ENCODE data around the gene TMEM184A. TPM values are rescaled to one million over a fixed set of nuclear protein-coding genes. Genes with fewer than 3 reads are reported as not detected.
A peak's percentile ranks its signal among the peaks of the same experiment; 100 is the strongest.

The TMEM184A gene
- total and polyA plus RNA-seq, 4 experiments from 2014 or later: not detected

DNA sequence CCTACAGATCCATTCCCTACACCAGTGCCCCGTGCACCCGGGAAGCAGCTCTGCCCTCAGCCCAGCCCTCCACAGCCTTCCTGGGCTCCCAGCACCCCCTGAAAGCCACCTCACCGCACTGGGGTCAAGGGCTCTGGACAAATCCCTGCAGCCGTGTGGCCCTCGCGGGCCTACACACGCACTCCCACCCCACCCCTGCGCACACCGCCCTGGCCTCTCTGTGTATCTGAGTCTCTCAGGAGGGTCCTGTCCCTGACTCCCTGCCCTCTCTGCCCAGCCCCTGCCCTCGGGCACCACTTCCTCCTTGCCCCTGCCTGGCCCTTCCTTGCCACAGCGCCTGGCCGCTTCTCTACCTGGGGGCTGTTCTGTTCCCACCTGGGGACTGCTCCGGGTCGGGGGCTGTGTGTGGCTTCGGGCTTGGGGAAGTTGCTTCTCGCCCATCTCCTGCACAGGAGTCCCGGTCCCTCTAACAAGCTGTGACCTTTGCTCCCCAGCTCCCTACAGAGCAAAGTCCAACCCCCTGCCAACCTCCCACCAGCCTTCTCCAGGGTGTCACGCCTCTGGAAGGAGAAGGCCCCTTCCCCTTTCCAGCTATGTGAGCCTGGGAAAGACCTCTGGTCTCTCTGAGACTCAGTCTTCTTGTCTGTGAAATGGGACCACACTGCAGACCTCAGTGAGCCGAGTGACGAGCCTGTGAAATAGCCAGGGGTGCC is 1.5 kb downstream of the TMEM184A start:
- Mint-ChIP-seq H3K27ac (no peak overlapping the region), H3K9me3 (no peaks in the 10 kb centered on the region), H3K36me3 (no peaks in the 10 kb centered on the region), H3K4me1 (peaks cover 0 to 3% (median under 1%) of the 10 kb centered on the region in 4 donors), H3K27me3 (peaks cover 0 to 1% of the 10 kb centered on the region in 2 donors), H3K4me3 (no peak overlapping the region)
- DNase-seq: no peak
- H3K27me3 ChIP-seq (ENCODE audit: insufficient read depth, low read length): no peaks in the 10 kb centered on the region
- H3K9me3 ChIP-seq (ENCODE audit: control insufficient read depth in 1 of 2, low read length in 2 of 2): no peaks in the 10 kb centered on the region
- H3K36me3 ChIP-seq (ENCODE audit: insufficient read depth, low read length): no peaks in the 10 kb centered on the region
- H3K4me3 ChIP-seq (ENCODE audit: low read length in 2 of 2): no peak overlapping the region
- intact Hi-C loops (cut with micrococcal nuclease): no loop called here
- H3K4me1 ChIP-seq (ENCODE audit: insufficient read depth, low read length): no peaks in the 10 kb centered on the region
- H3K27ac ChIP-seq (ENCODE audit: low read depth, low read length): no peak overlapping the region
- ChIA-PET POLR2A (ENCODE audit: partially characterized antibody) (interaction anchor here (0.6 to 0.9 kb wide), 4 partner anchors 9 to 22 kb away, joined by 3 to 6 read pairs (median 3); no protein-coding TSS in a partner anchor), CTCF (ENCODE audit: partially characterized antibody) (interaction anchor here (0.9 kb wide), 1 partner anchor 14 kb away, joined by 3 read pairs; no protein-coding TSS in a partner anchor)

DNA sequence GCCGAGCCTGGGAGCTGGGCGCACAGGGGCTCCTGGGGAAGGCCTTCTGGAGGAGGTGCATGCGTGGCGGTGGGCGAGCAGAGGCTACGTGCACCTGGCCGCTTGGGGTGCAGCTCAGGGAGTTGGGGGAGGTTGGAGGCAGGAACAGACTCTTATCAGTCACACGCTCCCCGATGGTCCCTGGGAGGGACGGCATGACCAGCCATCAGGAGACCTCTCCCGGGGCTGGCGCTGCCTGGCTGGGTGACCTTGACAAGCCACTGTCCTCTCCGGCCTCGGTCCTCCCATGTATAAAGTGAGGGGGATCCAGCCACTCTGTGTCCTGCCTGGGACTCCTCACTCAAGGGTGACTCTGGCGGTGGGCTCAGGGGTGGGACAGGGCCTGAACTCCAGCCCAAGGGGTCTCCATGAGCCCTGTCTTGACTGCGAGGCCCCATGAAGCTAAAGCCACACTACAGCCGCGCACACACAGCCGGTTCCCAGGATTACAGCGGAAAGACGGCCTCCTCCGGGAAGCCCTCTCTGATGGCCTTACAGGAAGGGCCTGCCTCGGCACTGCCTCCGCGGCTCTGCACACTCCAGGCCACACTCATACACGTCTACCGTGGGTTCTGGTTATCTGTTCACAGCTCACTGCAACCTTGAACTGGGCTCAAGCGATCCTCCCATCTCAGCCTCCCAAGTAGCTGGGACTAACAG is 2.3 kb downstream of the TMEM184A start:
- CTCF ChIA-PET (ENCODE audit: partially characterized antibody): no interaction called here
- Mint-ChIP-seq H3K27me3 (peaks cover 0 to 1% of the 10 kb centered on the region in 2 donors), H3K27ac (peak overlapping the region in 2 of 7 donors; percentile 16 to 30), H3K36me3 (no peaks in the 10 kb centered on the region), H3K9me3 (peaks cover 0 to 2% (median 0%) of the 10 kb centered on the region in 8 donors), H3K4me3 (no peak overlapping the region), H3K4me1 (peaks cover 3 to 5% (median 4%) of the 10 kb centered on the region in 4 donors)
- no peak for DNase-seq
- no peaks in the 10 kb centered on the region for H3K9me3 ChIP-seq (ENCODE audit: control insufficient read depth in 1 of 2, low read length in 2 of 2)
- H3K36me3 ChIP-seq (ENCODE audit: insufficient read depth, low read length): no peaks in the 10 kb centered on the region
- H3K4me1 ChIP-seq (ENCODE audit: insufficient read depth, low read length): no peaks in the 10 kb centered on the region
- POLR2A ChIA-PET (ENCODE audit: partially characterized antibody): interaction anchor here (0.6 to 0.9 kb wide), 2 partner anchors 8 to 21 kb away, joined by 3 to 6 read pairs; no protein-coding TSS in a partner anchor
- H3K27me3 ChIP-seq (ENCODE audit: insufficient read depth, low read length): no peaks in the 10 kb centered on the region
- intact Hi-C loops (cut with micrococcal nuclease): no loop called here
- H3K4me3 ChIP-seq (ENCODE audit: low read length in 2 of 2): no peak overlapping the region
- no peak overlapping the region for H3K27ac ChIP-seq (ENCODE audit: low read depth, low read length)

DNA sequence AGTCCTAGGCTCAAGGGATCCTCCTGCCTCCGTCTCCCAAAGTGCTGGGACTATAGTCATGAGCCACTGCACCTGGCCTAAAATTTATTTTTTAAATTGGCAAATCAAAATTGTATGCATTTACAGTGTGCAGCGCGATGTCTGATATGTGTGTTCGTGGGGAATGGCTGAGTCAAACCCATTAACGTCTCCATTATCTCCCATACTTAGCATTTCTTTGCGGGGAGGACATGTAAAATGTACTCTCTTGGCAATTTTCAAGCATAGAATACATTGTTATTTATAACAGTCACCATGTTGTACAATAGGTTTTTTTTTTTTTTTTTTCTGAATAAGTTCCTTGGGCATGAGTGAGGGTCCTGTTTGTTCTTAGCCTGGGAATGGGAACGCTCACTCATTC is 3.8 kb downstream of the TMEM184A start:
- no peak overlapping the region for H3K4me3 Mint-ChIP-seq
- no peak overlapping the region for H3K27ac ChIP-seq (ENCODE audit: low read depth, low read length)
- H3K4me1 Mint-ChIP-seq: peaks cover 4 to 8% (median 5%) of the 10 kb centered on the region in 4 donors
- no peaks in the 10 kb centered on the region for H3K4me1 ChIP-seq (ENCODE audit: insufficient read depth, low read length)
- no peaks in the 10 kb centered on the region for H3K9me3 ChIP-seq (ENCODE audit: control insufficient read depth in 1 of 2, low read length in 2 of 2)
- H3K9me3 Mint-ChIP-seq: peaks cover 0 to 3% (median 0%) of the 10 kb centered on the region in 8 donors
- POLR2A ChIA-PET (ENCODE audit: partially characterized antibody): no interaction called here
- H3K27me3 ChIP-seq (ENCODE audit: insufficient read depth, low read length): no peaks in the 10 kb centered on the region
- H3K4me3 ChIP-seq (ENCODE audit: low read length in 2 of 2): no peak overlapping the region
- intact Hi-C loops (cut with micrococcal nuclease): no loop called here
- CTCF ChIA-PET (ENCODE audit: partially characterized antibody): no interaction called here
- H3K27me3 Mint-ChIP-seq: no peaks in the 10 kb centered on the region
- H3K36me3 ChIP-seq (ENCODE audit: insufficient read depth, low read length): no peaks in the 10 kb centered on the region
- H3K36me3 Mint-ChIP-seq: no peaks in the 10 kb centered on the region
- DNase-seq: no peak
- no peak overlapping the region for H3K27ac Mint-ChIP-seq

DNA sequence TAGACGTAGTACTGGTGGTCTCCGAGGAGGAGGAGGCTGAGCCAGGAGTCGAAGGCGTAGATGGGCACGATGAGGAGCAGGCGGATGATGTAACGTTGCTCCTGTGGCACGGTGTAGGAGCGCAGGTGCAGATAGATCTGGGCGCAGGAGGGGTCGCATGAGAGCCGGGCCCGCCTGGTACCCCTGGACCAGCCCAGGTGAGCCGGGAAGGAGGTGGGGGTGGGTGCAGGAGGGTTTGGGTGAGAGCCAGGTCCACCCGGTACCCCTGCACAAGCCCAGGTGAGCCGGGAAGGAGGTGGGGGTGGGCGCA is 5.2 kb downstream of the TMEM184A start:
- H3K9me3 ChIP-seq (ENCODE audit: control insufficient read depth in 1 of 2, low read length in 2 of 2): no peaks in the 10 kb centered on the region
- Mint-ChIP-seq H3K27me3 (no peaks in the 10 kb centered on the region), H3K4me3 (no peak overlapping the region), H3K9me3 (peaks cover 0 to 3% (median 0%) of the 10 kb centered on the region in 8 donors), H3K27ac (no peak overlapping the region), H3K4me1 (peaks cover 2 to 8% (median 4%) of the 10 kb centered on the region in 4 donors), H3K36me3 (no peaks in the 10 kb centered on the region)
- no peak overlapping the region for H3K27ac ChIP-seq (ENCODE audit: low read depth, low read length)
- no peaks in the 10 kb centered on the region for H3K4me1 ChIP-seq (ENCODE audit: insufficient read depth, low read length)
- intact Hi-C loops (cut with micrococcal nuclease): no loop called here
- no peak for DNase-seq
- H3K36me3 ChIP-seq (ENCODE audit: insufficient read depth, low read length): no peaks in the 10 kb centered on the region
- no peaks in the 10 kb centered on the region for H3K27me3 ChIP-seq (ENCODE audit: insufficient read depth, low read length)
- H3K4me3 ChIP-seq (ENCODE audit: low read length in 2 of 2): no peak overlapping the region
- POLR2A ChIA-PET (ENCODE audit: partially characterized antibody): no interaction called here
- CTCF ChIA-PET (ENCODE audit: partially characterized antibody): no interaction called here

DNA sequence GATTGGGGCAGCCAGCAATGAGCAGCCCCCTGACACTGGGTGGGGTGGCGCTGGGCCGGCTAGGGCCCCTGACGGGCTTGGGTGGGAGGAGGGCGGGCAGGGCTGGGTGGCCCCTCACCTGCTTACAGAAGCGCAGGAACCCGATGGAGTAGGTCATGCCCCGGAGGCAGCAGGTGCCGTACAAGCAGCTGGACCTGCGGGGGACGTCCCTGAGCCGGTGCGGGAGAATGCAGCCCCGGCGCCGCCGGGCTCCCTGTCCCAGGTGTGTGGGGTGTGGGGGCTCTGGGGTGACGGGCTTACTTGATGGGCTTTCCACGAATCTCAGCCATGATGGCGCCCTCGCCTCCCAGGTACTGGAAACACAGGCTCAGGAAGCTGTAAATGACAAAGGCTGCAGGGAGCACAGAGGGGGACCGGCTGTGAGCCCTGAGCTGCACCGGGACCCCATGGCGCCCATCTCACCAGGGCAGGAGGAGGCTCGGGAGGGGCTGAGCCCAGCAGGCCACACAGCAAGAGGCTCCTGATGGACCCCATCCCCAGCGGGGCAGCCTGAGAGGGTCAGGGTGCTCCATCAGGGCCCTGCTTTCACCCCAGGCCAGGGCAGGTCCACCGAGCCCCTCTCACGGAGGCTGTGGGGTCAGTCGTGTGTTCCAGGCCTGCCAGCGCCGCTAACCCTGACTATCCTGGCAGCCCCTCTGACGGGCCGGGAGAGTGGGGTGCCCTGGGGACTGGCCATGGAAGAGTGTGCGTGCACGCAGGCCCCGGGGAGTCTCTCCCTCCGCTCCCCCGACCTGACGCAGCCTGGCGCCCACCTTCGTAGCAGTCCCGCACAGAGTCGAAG is 5.8 kb downstream of the TMEM184A start:
- H3K36me3 Mint-ChIP-seq: no peaks in the 10 kb centered on the region
- POLR2A ChIA-PET (ENCODE audit: partially characterized antibody): no interaction called here
- Histone ChIP-seq H3K27me3 (ENCODE audit: insufficient read depth, low read length) (no peaks in the 10 kb centered on the region), H3K4me3 (ENCODE audit: low read length in 2 of 2) (no peak overlapping the region), H3K36me3 (ENCODE audit: insufficient read depth, low read length) (no peaks in the 10 kb centered on the region), H3K27ac (ENCODE audit: low read depth, low read length) (no peak overlapping the region), H3K4me1 (ENCODE audit: insufficient read depth, low read length) (no peaks in the 10 kb centered on the region), H3K9me3 (ENCODE audit: control insufficient read depth in 1 of 2, low read length in 2 of 2) (no peaks in the 10 kb centered on the region)
- peak in 1 of 5 donors; percentile 18 for DNase-seq
- H3K4me3 Mint-ChIP-seq: no peak overlapping the region
- H3K4me1 Mint-ChIP-seq: peaks cover 2 to 8% (median 4%) of the 10 kb centered on the region in 4 donors
- no peak overlapping the region for H3K27ac Mint-ChIP-seq
- CTCF ChIA-PET (ENCODE audit: partially characterized antibody): no interaction called here
- no peaks in the 10 kb centered on the region for H3K27me3 Mint-ChIP-seq
- intact Hi-C loops (cut with micrococcal nuclease): no loop called here
- peaks cover 0 to 3% (median 0%) of the 10 kb centered on the region in 8 donors for H3K9me3 Mint-ChIP-seq

DNA sequence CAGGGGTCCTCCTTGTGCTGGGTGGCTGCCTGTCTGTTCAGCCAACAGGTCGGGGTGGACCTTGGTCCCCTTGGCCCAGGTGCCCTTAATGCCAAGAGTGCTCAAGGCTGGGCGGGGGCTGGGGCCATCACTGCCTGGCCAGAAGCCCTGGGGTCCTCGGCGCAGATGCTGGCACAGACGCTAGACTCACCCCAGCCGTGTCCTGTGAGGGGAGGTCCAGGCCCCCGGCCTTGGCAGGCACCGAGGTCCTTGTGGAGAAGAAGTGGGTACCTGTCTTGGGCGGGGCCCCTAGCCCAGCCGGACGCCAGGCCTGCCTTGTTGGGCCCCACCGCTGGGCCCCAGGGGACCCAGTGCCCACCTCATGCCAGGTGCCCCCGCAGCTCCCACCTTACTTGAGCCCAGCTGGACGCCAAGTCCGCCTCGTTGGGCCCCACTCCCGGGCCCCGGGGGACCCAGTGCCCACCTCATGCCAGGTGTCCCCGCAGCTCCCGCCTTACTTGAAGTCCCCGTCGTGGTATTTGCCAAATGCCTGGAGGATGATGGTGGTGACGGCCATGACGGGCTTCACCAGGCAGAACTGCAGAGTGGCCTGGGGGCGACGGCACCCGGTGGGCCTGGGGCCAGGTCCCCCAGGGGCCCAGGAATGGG is 6.5 kb downstream of the TMEM184A start:
- H3K4me1 ChIP-seq (ENCODE audit: insufficient read depth, low read length): no peaks in the 10 kb centered on the region
- Mint-ChIP-seq H3K4me3 (no peak overlapping the region), H3K4me1 (peaks cover 3 to 8% (median 4%) of the 10 kb centered on the region in 4 donors), H3K36me3 (no peaks in the 10 kb centered on the region), H3K27ac (no peak overlapping the region), H3K9me3 (peaks cover 0 to 3% (median 0%) of the 10 kb centered on the region in 8 donors), H3K27me3 (no peaks in the 10 kb centered on the region)
- no peaks in the 10 kb centered on the region for H3K36me3 ChIP-seq (ENCODE audit: insufficient read depth, low read length)
- ChIA-PET POLR2A (ENCODE audit: partially characterized antibody) (no interaction called here), CTCF (ENCODE audit: partially characterized antibody) (no interaction called here)
- H3K9me3 ChIP-seq (ENCODE audit: control insufficient read depth in 1 of 2, low read length in 2 of 2): no peaks in the 10 kb centered on the region
- DNase-seq: no peak
- no peak overlapping the region for H3K4me3 ChIP-seq (ENCODE audit: low read length in 2 of 2)
- intact Hi-C loops (cut with micrococcal nuclease): no loop called here
- no peak overlapping the region for H3K27ac ChIP-seq (ENCODE audit: low read depth, low read length)
- no peaks in the 10 kb centered on the region for H3K27me3 ChIP-seq (ENCODE audit: insufficient read depth, low read length)

Data from CD4-positive, alpha-beta memory T cell (primary cell).